HepG2 (cell line): ENCODE results near the gene CPPED1. TPM values are rescaled to one million over a fixed set of nuclear protein-coding genes. Genes with fewer than 3 reads are reported as not detected.

Source experiments
- AKAP8 ChIP-seq: sonication (generic); formaldehyde crosslinking; IDR thresholded peaks from 2 replicates; pipeline ENCODE4 v1.5.1; 2020; ENCODE audit warnings: mild to moderate bottlenecking, missing genetic modification reagents
- ATRX ChIP-seq: sonication (generic); formaldehyde crosslinking; IDR thresholded peaks from 2 replicates; pipeline ENCODE4 v1.4.0; 2020; ENCODE audit warnings: missing genetic modification reagents, borderline replicate concordance
- DMAP1 ChIP-seq: IDR thresholded peaks from 2 replicates; pipeline ENCODE4 v1.6.1; 2016
- FOSL1 ChIP-seq: sonication (generic); formaldehyde crosslinking; IDR thresholded peaks from 2 replicates; pipeline ENCODE4 v1.9.0; 2021; ENCODE audit warnings: missing genetic modification reagents, borderline replicate concordance
- GABPB1 ChIP-seq: IDR thresholded peaks from 2 replicates; pipeline ENCODE4 v1.6.1; 2016; ENCODE audit warnings: mild to moderate bottlenecking, missing genetic modification reagents, moderate library complexity, missing compliant biosample characterization
- GATAD1 ChIP-seq: IDR thresholded peaks from 2 replicates; pipeline ENCODE4 v1.6.1; 2016; ENCODE audit warnings: missing genetic modification reagents, missing compliant biosample characterization
- HNRNPL ChIP-seq: fragments of 200-400 bp; formaldehyde crosslinking; IDR thresholded peaks from 2 replicates; pipeline ENCODE4 v1.6.1; 2017; ENCODE audit warnings: mild to moderate bottlenecking, low read depth, low read length
- HOXA3 ChIP-seq: sonication (generic); formaldehyde crosslinking; IDR thresholded peaks from 2 replicates; pipeline ENCODE4 v1.5.0; 2020; ENCODE audit warnings: missing genetic modification reagents
- IKZF4 ChIP-seq: sonication (generic); formaldehyde crosslinking; IDR thresholded peaks from 2 replicates; pipeline ENCODE4 v1.5.1; 2020; ENCODE audit warnings: borderline replicate concordance, mild to moderate bottlenecking, low read depth, missing genetic modification reagents; ENCODE audit errors: not compliant biosample characterization
- KLF11 ChIP-seq: IDR thresholded peaks from 2 replicates; pipeline ENCODE4 v1.6.1; 2016; ENCODE audit warnings: missing compliant biosample characterization
- MAF1 ChIP-seq: sonication (generic); formaldehyde crosslinking; IDR thresholded peaks from 2 replicates; pipeline ENCODE4 v1.5.0; 2020; ENCODE audit warnings: missing genetic modification reagents, borderline replicate concordance
- MLLT10 ChIP-seq: sonication (generic); formaldehyde crosslinking; IDR thresholded peaks from 2 replicates; pipeline ENCODE4 v1.4.0; 2020; ENCODE audit warnings: missing genetic modification reagents
- NONO ChIP-seq, 2 experiments: fragments of 450-650 bp in 1 of 2; sonication (generic) in 1 of 2; formaldehyde crosslinking in 1 of 2; IDR thresholded peaks in 1 of 2; conservative IDR thresholded peaks in 1 of 2; 2 replicates each; pipeline versions ENCODE4 v1.6.1 to v1.8.0; 2017 to 2022; ENCODE audit warnings: mild to moderate bottlenecking in 1 of 2, missing genetic modification reagents in 1 of 2, moderate library complexity in 1 of 2
- PHF8 ChIP-seq: sonication (generic); formaldehyde crosslinking; IDR thresholded peaks from 2 replicates; pipeline ENCODE4 v1.5.0; 2020; ENCODE audit warnings: missing genetic modification reagents
- POLR2A ChIP-seq, 2 experiments: IDR thresholded peaks; 2 replicates each; pipeline ENCODE4 v1.6.1; 2011; ENCODE audit warnings: low read depth in 2 of 2, low read length in 2 of 2, mild to moderate bottlenecking in 1 of 2, moderate library complexity in 1 of 2; ENCODE audit not compliant: insufficient read depth in 1 of 2
- SSRP1 ChIP-seq: IDR thresholded peaks from 2 replicates; pipeline ENCODE4 v1.6.1; 2016; ENCODE audit warnings: control low read depth
- ZNF12 ChIP-seq: sonication (generic); formaldehyde crosslinking; IDR thresholded peaks from 2 replicates; pipeline ENCODE4 v1.5.0; 2020; ENCODE audit warnings: missing genetic modification reagents
- ZNF34 ChIP-seq: sonication (generic); formaldehyde crosslinking; IDR thresholded peaks from 2 replicates; pipeline ENCODE4 v1.4.0; 2020; ENCODE audit warnings: mild to moderate bottlenecking, missing genetic modification reagents, borderline replicate concordance
- ZNF572 ChIP-seq: sonication (generic); formaldehyde crosslinking; IDR thresholded peaks from 2 replicates; pipeline ENCODE4 v1.5.1; 2020; ENCODE audit warnings: mild to moderate bottlenecking, missing genetic modification reagents
- ZNF605 ChIP-seq: sonication (generic); formaldehyde crosslinking; IDR thresholded peaks from 2 replicates; pipeline ENCODE4 v1.8.0; 2022; ENCODE audit warnings: mild to moderate bottlenecking, missing genetic modification reagents
- ZNF879 ChIP-seq: sonication (generic); formaldehyde crosslinking; IDR thresholded peaks from 2 replicates; pipeline ENCODE4 v1.8.1; 2023; ENCODE audit warnings: missing genetic modification reagents
- ZSCAN21 ChIP-seq: sonication (generic); formaldehyde crosslinking; IDR thresholded peaks from 2 replicates; pipeline ENCODE4 v1.8.0; 2022; ENCODE audit warnings: mild to moderate bottlenecking, missing genetic modification reagents, moderate library complexity, borderline replicate concordance
- polyA plus RNA-seq, 8 experiments: library from polyadenylated mRNA; depleted of rRNA in 3 of 8; stranded (reverse) in 7 of 8; unstranded in 1 of 8; fragments of >200 nt; fragmentation: Illumina TruSeq in 4 of 8; extraction: Trizol in 4 of 8; gene quantifications; 2 replicates each; pipeline versions ENCODE4 v1.2.1 to v1.2.3, GENCODE V29; 2011 to 2016; ENCODE audit warnings: low read depth in 4 of 8, missing spikeins in 1 of 8, mixed read lengths in 1 of 8; ENCODE audit not compliant: insufficient read depth in 1 of 8
- total RNA-seq, 5 experiments: library from RNA; depleted of rRNA; stranded (reverse); fragments of >200 nt; fragmentation: Illumina TruSeq; extraction: Trizol; gene quantifications; 2 replicates each; pipeline ENCODE4 v1.2.3, GENCODE V29; 2016; ENCODE audit warnings: low read depth in 1 of 5
- TF ChIP-seq, protein P1 (sequence below): sonication (generic); formaldehyde crosslinking; conservative IDR thresholded peaks from 2 replicates; pipeline ENCODE4 v1.5.0; 2020; ENCODE audit warnings: missing genetic modification reagents
- TF ChIP-seq, protein P2 (sequence below): sonication (generic); formaldehyde crosslinking; IDR thresholded peaks from 2 replicates; pipeline ENCODE4 v1.8.1; 2022; ENCODE audit warnings: mild to moderate bottlenecking, missing genetic modification reagents
- TF ChIP-seq, protein P3 (sequence below): sonication (generic); formaldehyde crosslinking; IDR thresholded peaks from 2 replicates; pipeline ENCODE4; 2020; ENCODE audit warnings: missing genetic modification reagents, mild to moderate bottlenecking, borderline replicate concordance
- TF ChIP-seq, protein P4 (sequence below): sonication (generic); formaldehyde crosslinking; IDR thresholded peaks from 2 replicates; pipeline ENCODE4 v1.5.1; 2020; ENCODE audit warnings: missing genetic modification reagents, mild to moderate bottlenecking, borderline replicate concordance

CPPED1 gene
- total and polyA plus RNA-seq, 2 of the 13 experiments (the other 11 are each of a cell fraction or from before 2014, with no cell fraction given), result 66.6 to 71.3 TPM

DNA sequence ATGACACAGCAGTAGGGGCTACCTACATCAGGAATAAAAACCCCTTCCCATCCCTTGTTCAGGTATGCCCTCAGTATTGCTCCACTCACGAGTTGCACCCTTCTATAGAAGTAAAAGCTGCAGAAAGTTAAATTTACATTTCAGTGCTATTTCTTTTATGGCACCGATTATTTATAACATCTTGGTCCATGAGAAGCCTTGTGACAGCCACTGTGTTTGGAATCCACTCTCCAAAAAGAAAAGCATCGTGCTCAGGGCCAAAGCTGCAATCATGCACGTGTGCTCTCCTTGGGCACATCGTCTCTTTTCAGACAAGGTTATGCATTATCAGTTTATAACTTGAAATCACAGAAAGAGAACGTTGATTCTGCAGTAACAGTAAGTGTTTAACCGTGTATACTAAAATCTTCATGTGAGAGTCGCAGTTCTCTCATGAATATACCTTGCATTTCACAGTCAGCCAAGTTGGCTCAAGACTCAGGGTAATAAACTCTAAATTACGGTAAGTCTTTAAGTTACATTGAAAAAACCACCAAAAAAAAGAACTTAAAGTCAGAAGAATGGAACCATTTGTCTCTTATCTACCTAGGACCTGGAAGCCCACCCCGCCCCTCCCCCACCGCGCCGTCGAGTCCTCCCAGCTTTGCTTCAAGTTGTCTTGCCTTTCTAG, 189.6 kb downstream of the CPPED1 start (continued):
- TF ChIP-seq PHF8, result no peak
- TF ChIP-seq SSRP1, result peak; percentile 72; the same call in 1 of the 2 replicates
- peak; percentile 60; the same call in 1 of the 2 replicates for TF ChIP-seq ZNF605 (CRISPR knock-in tag)
- TF ChIP-seq, protein P1, sequence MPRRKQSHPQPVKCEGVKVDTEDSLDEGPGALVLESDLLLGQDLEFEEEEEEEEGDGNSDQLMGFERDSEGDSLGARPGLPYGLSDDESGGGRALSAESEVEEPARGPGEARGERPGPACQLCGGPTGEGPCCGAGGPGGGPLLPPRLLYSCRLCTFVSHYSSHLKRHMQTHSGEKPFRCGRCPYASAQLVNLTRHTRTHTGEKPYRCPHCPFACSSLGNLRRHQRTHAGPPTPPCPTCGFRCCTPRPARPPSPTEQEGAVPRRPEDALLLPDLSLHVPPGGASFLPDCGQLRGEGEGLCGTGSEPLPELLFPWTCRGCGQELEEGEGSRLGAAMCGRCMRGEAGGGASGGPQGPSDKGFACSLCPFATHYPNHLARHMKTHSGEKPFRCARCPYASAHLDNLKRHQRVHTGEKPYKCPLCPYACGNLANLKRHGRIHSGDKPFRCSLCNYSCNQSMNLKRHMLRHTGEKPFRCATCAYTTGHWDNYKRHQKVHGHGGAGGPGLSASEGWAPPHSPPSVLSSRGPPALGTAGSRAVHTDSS, result no peak
- TF ChIP-seq ATRX (CRISPR knock-in tag), result no peak
- TF ChIP-seq MLLT10 (CRISPR knock-in tag), result no peak
- no peak for TF ChIP-seq ZNF879 (CRISPR knock-in tag)
- no peak for TF ChIP-seq FOSL1 (CRISPR knock-in tag)
- no peak for TF ChIP-seq KLF11
- TF ChIP-seq GABPB1 (CRISPR knock-in tag), result no peak
- no peak for TF ChIP-seq ZNF34 (CRISPR knock-in tag)
- TF ChIP-seq GATAD1, result no peak
- TF ChIP-seq HNRNPL, result no peak
- TF ChIP-seq ZSCAN21 (CRISPR knock-in tag), result no peak
- no peak for TF ChIP-seq DMAP1 (CRISPR knock-in tag)
- TF ChIP-seq MAF1 (CRISPR knock-in tag), result no peak
- TF ChIP-seq, protein P2, sequence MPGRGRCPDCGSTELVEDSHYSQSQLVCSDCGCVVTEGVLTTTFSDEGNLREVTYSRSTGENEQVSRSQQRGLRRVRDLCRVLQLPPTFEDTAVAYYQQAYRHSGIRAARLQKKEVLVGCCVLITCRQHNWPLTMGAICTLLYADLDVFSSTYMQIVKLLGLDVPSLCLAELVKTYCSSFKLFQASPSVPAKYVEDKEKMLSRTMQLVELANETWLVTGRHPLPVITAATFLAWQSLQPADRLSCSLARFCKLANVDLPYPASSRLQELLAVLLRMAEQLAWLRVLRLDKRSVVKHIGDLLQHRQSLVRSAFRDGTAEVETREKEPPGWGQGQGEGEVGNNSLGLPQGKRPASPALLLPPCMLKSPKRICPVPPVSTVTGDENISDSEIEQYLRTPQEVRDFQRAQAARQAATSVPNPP (CRISPR knock-in tag), result no peak
- no peak for TF ChIP-seq NONO (IDR thresholded peaks at IDR 0.05)
- TF ChIP-seq NONO (CRISPR knock-in tag; conservative IDR thresholded peaks at IDR 0.05), result no peak
- no peak for TF ChIP-seq HOXA3
- TF ChIP-seq AKAP8 (CRISPR knock-in tag), result no peak
- TF ChIP-seq POLR2A (IDR thresholded peaks at IDR 0.05; ENCODE audit: insufficient read depth in 1 of 2, low read depth in 2 of 2, low read length in 2 of 2), result peak; percentile 36 to 64; a peak in 1 of 4 replicates
- no peak for TF ChIP-seq ZNF572
- TF ChIP-seq, protein P3, sequence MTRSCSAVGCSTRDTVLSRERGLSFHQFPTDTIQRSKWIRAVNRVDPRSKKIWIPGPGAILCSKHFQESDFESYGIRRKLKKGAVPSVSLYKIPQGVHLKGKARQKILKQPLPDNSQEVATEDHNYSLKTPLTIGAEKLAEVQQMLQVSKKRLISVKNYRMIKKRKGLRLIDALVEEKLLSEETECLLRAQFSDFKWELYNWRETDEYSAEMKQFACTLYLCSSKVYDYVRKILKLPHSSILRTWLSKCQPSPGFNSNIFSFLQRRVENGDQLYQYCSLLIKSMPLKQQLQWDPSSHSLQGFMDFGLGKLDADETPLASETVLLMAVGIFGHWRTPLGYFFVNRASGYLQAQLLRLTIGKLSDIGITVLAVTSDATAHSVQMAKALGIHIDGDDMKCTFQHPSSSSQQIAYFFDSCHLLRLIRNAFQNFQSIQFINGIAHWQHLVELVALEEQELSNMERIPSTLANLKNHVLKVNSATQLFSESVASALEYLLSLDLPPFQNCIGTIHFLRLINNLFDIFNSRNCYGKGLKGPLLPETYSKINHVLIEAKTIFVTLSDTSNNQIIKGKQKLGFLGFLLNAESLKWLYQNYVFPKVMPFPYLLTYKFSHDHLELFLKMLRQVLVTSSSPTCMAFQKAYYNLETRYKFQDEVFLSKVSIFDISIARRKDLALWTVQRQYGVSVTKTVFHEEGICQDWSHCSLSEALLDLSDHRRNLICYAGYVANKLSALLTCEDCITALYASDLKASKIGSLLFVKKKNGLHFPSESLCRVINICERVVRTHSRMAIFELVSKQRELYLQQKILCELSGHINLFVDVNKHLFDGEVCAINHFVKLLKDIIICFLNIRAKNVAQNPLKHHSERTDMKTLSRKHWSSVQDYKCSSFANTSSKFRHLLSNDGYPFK, result no peak
- no peak for TF ChIP-seq IKZF4 (CRISPR knock-in tag)
- TF ChIP-seq, protein P4, sequence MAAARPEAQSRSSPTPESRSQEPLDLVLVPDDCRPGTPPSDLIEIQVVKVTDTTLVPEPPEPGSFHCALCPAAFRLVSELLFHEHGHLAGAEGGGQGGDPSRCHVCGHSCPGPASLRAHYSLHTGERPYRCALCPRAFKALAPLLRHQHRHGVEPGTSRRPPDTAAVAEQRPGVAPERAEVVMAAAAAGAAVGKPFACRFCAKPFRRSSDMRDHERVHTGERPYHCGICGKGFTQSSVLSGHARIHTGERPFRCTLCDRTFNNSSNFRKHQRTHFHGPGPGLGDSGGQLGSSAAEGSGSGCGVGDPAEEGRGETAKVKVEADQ (CRISPR knock-in tag), result 0 out of 2 replicates have a peak, but pooled peaks have one; percentile 40
- no peak for TF ChIP-seq ZNF12 (CRISPR knock-in tag)
